HG03575 (cell line): ENCODE data around the gene ELMO1.

Experiments
- ATAC-seq: cut with Tn5 transposase; IDR thresholded peaks from one replicate; pipeline ENCODE4 v1.9.1; 2021; ENCODE audit not compliant: unreplicated experiment, insufficient number of reproducible peaks, low FRiP score; ENCODE audit errors: extremely low read depth

The ELMO1 gene

DNA sequence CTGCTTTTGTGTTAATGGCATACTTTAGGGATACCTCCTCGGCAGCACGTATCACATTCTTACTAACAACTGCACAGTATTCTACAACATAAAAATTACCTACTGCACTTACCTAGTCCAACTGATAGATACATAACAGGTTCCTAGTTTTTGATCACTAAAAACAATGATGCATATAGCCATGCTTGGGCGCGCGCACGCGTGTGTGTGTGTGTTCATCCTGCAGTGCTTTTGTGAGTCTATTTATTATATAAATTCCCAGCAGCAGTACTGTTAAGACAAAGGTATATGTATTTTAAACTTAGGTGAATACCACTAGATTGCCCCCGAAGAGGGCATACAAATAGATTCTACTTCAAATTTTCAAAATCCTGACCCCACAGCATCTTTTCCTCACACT is 181.4 kb downstream of the ELMO1 start:
- ATAC-seq = no peak

DNA sequence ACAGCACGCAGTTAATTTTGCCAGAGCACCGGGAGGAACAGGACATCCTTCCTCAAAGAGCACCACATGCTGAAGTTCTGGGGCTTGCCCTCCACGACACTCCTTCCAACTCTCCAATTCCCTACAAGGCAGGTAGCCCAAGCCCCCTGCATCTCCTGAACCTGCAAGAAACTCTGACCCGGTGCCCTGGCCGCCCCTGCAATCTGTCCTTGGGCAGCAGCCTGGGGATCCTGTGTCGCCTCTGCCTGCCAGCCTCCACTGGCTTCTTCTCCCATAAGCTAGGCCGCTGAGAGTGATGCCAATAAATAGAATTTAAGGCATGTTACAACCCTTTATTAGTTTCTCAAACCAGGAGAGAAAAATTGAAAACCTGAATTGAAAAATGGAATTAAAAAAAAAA is 182.8 kb downstream of the ELMO1 start:
- no peak for ATAC-seq

DNA sequence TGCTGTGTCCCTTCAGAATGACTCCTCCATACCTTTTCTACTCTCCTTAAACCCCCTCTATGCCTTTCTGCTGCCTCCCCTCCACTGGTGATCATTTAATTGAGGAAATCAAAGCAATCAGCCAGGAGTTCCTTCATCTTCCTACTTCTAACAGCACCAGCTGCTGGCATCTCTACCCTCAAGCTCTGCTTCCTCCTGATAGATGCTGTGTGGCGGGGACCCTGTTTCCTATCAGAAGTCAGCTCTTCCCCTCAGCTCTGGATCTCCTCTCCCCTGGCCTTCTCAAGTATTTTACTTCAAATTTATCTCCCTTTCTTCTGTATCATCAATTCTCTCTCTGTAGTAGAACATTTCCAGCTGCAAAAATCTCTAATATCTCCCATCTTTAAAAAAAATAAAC is 183.7 kb downstream of the ELMO1 start:
- ATAC-seq = no peak

DNA sequence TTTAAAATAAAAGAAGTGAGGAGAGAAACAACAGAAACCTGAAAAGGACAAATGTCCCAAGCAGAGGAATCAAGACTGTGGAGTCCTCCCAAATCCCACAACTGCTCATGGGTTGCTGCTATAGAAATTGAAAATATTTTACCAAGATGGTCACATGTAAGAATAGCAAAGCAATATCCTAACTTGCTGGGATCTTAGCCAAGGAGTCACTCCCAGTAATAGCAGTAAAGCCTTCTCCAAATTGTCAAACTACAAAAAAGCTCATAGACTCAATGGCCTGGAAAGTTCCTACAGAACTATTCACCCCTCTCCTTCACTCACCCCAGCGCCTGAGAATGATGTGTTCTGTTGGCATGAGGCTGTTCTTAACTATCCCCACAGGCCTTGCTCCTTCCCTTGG is 186.5 kb downstream of the ELMO1 start:
- ATAC-seq = no peak

DNA sequence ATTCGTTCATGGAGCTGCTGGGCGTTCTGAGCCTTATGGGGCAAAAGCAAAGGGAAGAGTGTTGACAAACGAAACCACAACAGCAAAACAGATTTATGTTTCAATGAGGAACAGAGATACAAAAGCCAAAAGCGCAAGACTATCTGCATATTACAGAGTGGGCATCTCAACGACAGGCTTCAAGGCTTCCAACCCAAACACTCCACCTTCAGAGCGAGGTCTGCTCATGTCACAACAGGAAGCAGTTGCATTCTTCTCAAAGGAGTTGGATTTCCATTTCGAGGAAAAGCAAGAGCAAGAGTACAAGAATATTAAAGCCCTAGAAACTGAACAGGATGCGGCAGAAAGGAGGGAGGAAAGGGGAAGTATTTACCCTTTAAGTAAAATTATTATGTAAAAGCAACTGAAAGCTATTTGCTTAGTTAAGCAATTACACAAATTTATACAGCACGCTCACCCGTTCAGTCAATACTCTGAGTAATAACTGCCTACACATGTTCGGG is 189.3 kb downstream of the ELMO1 start:
- no peak for ATAC-seq

DNA sequence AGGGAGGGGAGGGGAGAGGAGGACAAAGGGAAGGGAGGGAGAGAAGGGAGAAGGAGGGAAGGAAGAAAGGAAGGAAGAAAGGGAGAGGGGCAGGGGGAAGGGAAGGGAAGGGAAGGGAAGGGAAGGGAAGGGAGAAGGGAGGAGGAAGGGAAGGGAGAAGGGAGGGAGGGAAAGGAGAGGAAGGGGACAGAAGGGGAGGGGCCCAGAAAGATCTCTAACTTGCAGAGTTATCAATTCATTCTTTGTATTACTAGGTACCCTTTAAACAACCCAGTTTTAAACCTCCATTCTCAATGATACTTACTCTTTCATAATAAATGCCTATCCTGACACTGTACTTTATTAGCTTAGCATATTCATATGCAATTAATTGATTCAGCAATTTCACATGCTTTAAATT is 192.0 kb downstream of the ELMO1 start:
- no peak for ATAC-seq

DNA sequence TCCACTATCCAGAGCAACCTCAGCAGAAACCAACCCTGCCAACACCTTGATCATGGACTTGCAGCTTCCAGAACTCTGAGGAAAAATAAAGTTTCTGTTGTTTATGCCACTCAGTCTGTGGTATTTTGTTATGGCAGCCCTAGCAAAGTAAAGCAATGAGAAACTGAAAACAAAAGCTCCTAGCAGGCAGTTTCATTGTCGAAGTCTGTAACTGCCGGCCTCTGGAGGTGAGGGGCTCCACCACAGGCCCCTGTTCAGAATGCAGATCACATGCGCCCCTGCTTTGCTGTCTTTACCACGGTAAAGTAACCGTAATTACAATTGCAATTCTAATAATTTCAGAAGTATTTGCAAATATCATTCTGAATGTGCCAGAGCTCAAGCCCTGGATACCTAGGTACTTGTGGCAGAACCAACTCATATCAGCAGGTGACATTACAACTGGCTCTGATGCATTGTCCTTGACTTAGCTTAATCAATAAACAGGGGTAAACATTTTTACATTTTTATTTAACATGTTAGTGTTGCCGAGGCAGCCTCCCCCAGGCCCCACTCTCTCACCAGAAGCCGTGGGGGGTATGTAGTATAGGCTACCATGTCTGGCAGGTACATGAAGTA is 193.2 kb downstream of the ELMO1 start:
- ATAC-seq = no peak

DNA sequence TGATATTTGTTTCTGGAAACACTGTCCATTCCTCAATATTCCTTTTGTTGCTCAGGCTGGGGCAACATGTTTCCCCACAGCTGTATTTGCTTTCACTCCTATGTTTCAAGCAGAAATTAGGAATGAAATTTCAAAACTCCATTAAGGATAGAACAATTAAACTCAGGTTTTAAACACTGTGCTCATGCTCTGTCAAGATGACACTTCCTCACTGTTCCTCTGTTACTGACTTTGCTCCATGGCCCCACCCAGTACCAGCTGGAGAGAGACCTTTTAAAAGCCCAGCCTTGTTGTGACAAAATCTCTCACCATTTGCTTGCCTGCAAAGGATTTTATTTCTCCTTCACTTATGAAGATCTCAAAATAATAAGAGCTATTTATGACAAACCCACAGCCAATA is 197.4 kb downstream of the ELMO1 start:
- ATAC-seq = no peak

DNA sequence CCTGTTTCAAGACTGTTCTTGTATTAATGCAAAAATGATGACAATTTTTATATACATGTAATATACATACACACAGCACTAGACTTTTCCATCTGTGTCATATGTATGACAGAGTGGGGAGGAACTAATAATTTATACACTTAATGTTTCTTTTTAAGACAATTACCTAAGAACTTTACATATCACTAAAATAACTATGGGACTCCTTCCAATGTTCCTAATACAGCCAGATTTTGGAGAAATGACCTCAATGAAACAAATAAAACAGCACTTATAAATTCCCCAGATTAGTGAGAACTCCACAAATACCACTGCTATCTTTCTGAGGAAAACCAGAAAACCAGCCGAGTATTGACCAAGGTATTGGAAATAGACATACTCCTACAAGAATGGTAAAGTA is 199.4 kb downstream of the ELMO1 start:
- ATAC-seq = no peak

DNA sequence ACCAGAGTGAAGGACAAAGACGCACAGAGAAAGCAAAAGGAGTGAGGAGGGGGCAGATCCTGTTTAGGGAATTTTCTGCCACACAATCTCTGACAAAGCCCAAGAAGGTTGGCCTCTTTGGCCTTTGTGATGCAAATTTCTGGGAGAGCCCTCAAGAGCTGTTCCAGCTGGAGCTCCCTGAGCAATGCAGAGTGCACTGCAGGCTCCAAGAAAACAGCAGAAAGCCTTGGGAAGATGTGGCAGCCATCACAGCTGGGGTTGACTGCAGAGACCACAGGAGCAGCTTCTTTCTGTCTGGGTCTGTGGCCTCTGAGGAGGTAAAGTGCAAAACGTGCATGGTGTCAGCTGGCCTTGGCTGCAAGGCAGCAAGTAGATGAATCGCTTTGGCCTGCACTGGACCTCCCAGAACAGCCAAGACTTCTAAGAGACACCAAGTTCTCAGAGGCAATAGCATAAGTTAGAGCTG is 200.2 kb downstream of the ELMO1 start:
- no peak for ATAC-seq

DNA sequence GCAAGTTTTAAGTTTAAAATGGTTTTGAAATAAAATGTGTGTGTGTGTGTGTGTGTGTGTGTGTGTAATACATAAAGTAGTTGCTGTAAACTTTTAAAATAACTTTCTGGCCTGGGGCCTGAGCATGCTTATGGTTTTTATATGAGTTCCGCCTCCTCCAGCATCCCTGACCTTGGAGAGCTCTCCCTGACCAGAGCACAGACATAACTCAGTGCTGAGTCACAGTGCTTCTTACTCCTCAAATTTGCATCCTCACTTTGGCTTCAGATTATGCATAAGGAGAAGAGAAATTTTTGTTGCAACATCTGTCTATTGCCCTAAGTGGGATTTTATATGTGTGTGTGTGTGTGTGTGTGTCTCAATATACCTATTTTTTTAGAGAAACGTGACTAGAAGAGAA is 200.8 kb downstream of the ELMO1 start:
- no peak for ATAC-seq

DNA sequence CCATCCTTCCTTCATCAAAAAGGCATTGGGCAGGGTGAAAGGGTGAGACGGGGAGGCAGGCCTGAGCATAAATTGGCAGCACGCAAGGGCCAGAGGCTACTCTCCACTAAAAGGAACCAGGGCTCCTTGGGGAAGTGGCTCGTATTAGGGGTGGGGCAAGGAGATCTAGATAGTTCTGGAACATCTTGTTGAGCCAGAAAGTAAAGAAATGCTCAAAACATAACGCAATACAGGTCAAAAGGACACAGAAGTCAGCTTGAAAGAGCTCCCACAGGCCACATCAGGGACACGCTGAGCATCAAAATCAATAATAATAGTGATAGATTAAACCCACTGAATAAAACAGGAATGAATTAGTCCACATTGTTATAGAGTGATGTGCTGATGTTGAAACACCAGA is 203.1 kb downstream of the ELMO1 start:
- no peak for ATAC-seq

DNA sequence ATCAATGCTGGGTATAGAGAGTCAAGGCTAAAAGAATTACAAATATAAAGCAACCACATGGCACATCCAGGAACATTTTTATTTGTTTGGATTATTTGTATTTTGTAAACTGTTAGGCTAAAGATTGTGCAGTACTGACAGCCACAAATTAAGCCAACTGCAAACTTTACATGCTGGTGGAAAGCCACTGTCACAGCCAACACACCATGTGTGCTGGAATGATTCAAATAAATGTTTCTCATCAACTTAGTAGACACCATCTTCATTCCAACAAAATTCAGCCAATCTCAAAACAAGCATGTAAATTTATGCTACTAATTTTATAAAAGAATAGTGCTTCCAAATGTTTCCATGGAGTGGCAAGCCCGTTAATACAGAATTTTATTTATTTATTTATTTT is 211.8 kb downstream of the ELMO1 start:
- no peak for ATAC-seq

DNA sequence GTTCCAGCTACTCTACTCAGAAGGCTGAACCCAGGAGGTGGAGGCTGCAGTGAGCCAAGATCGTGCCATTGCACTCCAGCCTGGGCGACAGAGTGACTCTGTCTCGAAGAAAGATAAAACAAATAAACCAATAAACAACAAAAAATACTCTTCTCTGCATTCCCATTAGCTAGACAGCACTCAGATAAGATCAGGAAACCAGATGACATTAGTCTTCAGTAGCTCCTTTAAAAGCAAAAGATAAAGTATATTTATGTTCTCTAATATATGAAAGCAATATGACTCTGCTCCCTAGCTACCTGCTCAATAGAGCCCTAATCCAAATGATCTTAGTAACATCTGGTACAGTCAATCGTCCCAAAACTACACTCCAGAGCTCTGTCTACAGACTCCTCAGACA is 212.9 kb downstream of the ELMO1 start:
- no peak for ATAC-seq

DNA sequence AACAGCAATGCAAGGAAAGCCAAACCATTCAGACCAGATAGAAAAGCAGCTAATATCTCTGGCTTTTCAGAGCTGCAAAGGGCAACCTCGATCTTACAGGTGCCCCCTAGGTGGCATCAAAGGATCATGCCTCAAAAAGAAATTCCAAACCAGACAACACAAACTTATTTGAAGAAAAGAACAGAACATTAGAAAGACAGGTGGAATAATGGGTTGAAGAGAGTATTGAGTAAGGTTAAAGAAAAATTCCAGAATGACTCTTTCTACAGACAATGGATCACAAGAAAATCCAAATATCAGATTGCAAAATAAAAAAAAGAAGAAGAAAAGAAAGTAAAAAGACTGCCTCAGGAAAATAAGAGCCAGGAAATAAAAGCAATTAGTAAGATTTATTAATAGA is 213.7 kb downstream of the ELMO1 start:
- no peak for ATAC-seq

DNA sequence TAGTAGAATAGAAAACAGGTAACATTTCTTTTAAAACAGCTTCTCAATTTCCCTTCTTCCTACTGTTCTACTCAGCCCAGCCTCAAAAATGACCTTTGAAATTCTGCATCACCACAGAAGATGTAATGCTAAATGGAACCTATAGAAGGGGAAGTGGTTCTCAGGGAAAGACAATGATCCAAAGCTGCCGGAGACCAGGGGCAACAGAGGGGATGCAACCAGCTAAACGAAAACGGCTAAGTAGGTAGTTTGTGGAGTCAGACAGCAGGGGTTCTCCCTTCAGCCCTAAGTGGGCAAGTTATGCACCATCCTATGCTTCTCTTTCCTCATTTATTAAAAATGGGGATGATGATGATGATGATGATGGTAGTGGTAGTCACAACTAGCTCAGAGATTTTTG is 214.3 kb downstream of the ELMO1 start:
- ATAC-seq = no peak

DNA sequence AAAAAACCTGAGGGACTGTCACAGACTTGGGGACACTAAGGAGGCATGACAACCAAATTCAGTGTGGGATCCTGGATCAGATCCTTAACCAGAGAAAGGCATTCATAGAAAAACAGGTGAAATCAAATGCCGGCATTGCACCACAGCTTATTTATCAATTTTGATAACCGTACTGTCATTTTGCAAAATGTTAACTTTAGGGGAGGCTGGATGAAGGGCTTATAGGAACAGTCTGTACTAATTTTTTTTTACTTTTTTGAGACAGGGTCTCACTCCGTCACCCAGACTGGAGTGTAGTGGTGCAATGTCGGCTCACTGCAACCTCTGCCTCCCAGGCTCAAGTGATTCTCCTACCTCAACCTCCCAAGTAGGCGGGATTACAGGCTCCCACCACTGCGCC is 217.1 kb downstream of the ELMO1 start:
- ATAC-seq = no peak

DNA sequence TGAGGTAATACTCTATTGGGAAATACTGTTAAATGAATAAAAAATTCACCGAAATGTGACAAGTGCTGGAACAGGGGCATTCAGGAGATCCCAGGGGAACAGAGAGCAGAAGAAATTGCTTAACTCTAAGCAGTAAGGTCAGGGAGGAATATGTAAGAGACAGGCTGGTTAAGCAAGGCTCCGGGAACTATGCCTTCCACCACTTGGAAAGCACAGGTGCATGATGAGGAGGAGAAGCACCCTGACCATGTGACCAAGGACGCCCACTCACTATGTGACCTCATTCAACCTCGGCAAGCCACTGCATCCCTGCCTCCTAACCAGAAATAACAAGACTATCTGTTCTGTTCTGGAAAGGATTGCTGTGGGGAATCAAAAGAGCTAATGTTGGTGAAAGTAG is 218.4 kb downstream of the ELMO1 start:
- ATAC-seq = no peak

DNA sequence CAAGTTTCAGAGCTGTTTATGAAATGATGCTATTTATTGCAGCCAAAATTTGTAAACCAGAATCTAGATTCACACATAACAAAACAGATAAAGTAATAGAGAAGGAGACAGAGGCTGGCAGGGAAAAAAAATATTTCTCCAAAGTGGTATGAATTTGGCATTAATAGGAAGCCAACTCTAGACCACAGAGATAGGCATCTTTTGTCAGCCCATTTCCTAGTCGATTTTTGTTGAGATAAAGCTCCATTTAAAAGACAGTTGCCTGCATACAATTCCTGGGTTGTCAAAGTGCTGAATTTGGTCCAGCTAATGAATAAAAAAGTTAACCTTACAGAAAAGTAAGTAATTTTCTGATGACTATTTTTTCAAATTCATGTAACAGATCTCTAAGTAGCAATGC is 219.3 kb downstream of the ELMO1 start:
- no peak for ATAC-seq

DNA sequence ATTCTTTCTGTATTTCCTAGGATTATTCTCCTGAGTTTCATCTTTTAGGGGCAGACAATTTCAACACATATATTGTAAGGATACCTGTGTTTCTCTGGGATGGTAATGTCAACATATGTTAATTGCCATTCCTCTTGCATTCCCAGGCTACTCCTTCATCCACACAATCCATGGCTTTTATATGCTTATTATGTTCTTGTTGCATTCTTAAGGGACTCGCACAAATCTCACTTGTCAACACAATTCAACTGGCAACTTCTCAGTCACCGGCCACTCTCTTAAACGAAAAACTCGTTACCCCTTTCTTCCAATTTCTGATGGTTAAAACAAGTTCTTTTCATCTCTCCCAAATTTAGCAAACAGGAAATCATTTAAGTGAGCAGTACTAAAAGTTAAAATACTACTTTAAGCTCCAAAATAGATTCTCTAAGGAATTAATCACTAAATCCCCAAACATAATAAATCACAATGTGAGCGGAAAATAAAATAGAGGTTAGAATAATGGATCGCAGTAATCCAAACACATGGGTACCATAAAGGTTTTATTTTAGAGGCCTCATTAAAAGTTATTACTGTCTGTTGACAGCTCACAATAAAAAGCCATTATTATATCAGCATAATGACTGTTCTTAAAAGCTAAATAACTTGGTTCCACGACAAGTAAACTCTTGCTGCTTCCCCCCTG is 223.2 kb downstream of the ELMO1 start:
- ATAC-seq = no peak

DNA sequence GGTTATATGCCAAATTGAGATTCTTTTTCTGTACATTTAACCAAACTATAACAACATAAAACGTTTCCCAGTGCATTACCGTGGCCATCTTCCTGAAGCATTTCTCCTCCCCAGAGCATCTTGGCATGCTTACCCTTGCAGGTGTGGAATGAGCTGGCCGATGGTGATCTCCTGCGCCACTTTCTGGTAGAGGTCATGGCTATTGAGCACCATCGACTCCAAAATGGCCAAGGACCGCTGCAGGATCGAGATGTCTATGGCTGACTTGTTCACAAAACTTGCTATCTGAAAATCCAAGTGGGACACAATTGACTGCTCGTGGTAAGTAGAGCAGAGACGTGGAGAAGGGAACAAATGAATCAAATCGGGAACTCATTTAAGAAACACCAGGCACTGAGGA is 223.9 kb downstream of the ELMO1 start:
- ATAC-seq = no peak
